Central memory CD8-positive, alpha-beta T cell (primary cell): ENCODE data around the gene HGD.
"Not testable (repeated sequence)": the region's sequence is repeated elsewhere in the genome, so short reads cannot be mapped to it uniquely, and the experiment has no call there.

Experiments
- ATAC-seq: fragments of 150-1000 bp; cut with Tn5 transposase; replicated peaks from 2 replicates; pipeline ENCODE4 v1.10.0; 2022; ENCODE audit warnings: mild to moderate bottlenecking, moderate FRiP score, moderate number of reproducible peaks; ENCODE audit not compliant: poor library complexity, severe bottlenecking; ENCODE audit errors: extremely low read depth
- DNase-seq, 2 donors: peaks; one replicate each; pipeline ENCODE4 v3.0.0; 2021; ENCODE audit warnings: low spot score in 2 of 2
- H3K27ac Mint-ChIP-seq: one replicate; pipeline ENCODE4 v1.8.0; 2022; ENCODE audit warnings: low read depth, mild to moderate bottlenecking, moderate library complexity, mixed read lengths
- H3K27me3 Mint-ChIP-seq: one replicate; pipeline ENCODE4 v1.8.0; 2022; ENCODE audit warnings: mixed read lengths
- H3K36me3 Mint-ChIP-seq: one replicate; pipeline ENCODE4 v1.8.0; 2022; ENCODE audit warnings: mild to moderate bottlenecking, moderate library complexity, mixed read lengths; ENCODE audit not compliant: insufficient read depth
- H3K4me1 Mint-ChIP-seq: one replicate; pipeline ENCODE4 v1.8.0; 2022; ENCODE audit warnings: mixed read lengths
- H3K4me3 Mint-ChIP-seq: one replicate; pipeline ENCODE4 v1.8.0; 2022; ENCODE audit warnings: mild to moderate bottlenecking, moderate library complexity, mixed read lengths
- H3K9me3 Mint-ChIP-seq: one replicate; pipeline ENCODE4 v1.8.0; 2022; ENCODE audit warnings: mixed read lengths

Gene HGD, protein sequence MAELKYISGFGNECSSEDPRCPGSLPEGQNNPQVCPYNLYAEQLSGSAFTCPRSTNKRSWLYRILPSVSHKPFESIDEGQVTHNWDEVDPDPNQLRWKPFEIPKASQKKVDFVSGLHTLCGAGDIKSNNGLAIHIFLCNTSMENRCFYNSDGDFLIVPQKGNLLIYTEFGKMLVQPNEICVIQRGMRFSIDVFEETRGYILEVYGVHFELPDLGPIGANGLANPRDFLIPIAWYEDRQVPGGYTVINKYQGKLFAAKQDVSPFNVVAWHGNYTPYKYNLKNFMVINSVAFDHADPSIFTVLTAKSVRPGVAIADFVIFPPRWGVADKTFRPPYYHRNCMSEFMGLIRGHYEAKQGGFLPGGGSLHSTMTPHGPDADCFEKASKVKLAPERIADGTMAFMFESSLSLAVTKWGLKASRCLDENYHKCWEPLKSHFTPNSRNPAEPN

DNA sequence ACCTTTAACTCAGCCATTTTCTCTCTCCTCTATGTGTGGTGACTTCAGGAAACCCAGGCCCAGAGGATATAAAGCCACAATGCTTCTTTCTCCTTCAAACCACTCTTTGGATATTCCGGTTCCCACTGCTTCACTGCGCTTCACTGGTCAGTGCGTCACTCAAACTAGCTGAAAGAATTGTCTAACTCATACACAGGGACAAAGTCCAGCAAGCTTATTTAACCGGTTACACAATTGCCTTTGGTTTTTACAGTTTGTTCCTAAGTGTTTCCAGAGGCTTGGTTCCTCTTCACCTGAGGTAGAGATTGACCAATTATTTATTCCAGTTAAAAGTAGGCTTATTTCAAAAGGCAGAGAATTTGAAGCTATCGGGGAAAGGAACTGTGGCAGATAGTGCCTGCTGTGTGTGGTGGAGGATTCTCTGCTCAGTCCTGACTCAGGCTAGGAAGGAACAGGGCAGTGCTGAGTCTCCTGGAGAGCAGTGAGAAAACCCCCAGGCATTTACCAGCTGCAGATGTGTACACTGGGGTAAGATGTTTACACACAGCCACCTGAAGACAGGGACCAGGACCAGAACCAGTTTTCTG is at the start of gene HGD:
Gene HGD, minus strand, starts transcription at position 145 of the 587 bp plus-strand sequence. Its CDS starts 128 bp downstream, at position 17.
- peaks cover 5% of the 10 kb centered on the region for H3K4me1 Mint-ChIP-seq
- no peaks in the 10 kb centered on the region for H3K9me3 Mint-ChIP-seq
- peaks cover 25% of the 10 kb centered on the region for H3K27me3 Mint-ChIP-seq
- H3K4me3 Mint-ChIP-seq, result no peak within 1 kb of the TSS
- peaks cover 3% of the 10 kb centered on the region for H3K36me3 Mint-ChIP-seq
- ATAC-seq (no peak), DNase-seq (no peak)
- H3K27ac Mint-ChIP-seq, result no peak within 1 kb of the TSS

DNA sequence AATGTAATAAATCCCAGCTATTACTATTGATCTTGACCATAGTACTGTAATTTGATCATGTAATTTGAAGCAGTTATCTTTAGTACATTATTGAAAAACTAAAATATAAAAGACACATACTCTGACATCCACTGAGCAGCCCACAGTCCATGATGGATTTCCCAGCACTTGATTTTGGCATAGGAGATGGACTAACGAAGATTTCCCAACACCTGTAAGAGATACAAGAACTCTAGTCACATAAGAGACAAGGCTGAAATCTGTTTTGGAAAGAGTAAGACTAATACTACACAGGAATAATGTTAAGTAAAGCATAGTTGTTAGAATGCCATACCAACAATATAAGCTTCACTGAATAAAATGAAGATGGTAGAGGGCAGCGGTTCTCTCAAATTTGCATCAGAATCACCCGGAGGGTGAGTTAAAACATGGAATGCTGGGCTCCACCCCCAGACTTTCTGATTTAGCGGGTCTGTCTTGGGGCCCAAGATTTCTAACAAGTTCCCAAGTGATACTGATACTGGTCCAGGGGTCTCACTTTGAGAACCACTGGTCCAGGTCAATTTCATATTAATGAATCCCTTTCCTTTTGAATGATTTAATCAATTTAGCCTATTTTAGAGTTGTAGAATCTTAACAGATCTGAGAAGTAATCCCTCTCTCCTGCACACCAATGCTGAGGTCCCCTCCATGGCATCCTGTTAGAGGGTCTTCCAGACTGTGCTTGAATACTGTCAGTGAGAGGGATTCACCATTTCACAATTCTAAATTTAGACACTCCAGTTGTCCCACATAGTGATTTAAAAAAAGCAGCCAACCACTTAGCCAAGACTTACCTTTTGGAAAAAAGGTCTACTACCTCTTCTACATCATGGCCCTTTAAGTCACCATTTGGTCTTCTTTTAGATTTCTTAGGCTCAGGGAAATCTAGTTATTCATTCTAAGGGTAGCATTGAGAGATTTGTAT is 48.8 kb upstream of the HGD start:
- DNase-seq (no peak), ATAC-seq (no peak)
- Mint-ChIP-seq H3K27ac (no peak overlapping the region), H3K4me3 (no peak overlapping the region), H3K27me3 (no peaks in the 10 kb centered on the region), H3K4me1 (peaks cover 6% of the 10 kb centered on the region), H3K36me3 (peaks cover 7% of the 10 kb centered on the region), H3K9me3 (no peaks in the 10 kb centered on the region)

DNA sequence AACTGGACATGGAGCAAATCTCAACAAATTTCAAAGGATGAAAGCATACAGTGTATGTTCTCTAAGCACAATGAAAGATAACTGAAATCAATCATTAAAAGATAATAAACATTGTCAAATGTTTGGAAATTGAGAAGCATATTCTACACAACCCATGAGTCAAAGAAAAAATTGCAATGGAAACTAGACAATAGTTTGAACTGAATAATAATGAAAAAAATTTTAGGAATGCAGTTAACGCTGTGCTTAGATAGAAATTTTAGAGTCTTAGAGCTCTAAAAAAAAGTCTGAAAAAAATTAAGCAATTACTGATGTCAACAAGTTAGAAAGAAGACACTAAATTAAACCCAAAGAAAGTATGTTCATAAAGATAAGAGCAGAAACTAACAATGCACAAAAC is 44.8 kb upstream of the HGD start:
- Mint-ChIP-seq H3K4me3 (no peak overlapping the region), H3K27ac (no peak overlapping the region), H3K27me3 (no peaks in the 10 kb centered on the region), H3K4me1 (peaks cover 6% of the 10 kb centered on the region), H3K36me3 (peaks cover 5% of the 10 kb centered on the region), H3K9me3 (no peaks in the 10 kb centered on the region)
- ATAC-seq (no peak), DNase-seq (no peak)

DNA sequence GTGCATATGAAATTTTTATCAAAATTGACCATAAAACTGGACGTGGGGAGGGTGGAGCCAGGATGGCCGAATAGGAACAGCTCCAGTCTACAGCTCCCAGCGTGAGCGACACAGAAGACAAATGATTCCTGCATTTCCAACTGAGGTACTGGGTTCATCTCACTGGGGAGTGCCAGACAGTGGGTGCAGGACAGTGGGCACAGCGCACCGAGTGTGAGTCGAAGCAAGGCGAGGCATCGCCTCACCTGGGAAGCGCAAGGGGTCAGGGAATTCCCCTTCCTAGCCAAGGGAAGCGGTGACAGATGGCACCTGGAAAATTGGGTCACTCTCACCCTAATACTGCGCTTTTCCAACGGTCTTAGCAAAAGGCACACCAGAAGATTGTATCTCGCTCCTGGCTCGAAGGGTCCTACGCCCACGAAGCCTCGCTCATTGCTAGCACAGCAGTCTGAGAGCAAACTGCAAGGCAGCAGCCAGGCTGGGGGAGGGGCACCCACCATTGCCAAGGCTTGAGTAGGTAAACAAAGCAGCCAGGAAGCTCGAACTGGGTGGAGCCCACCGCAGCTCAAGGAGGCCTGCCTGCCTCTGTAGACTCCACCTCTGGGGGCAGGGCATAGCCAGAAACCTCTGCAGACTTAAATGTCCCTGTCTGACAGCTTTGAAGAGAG is 37.3 kb upstream of the HGD start:
- not testable (repeated sequence) for H3K27me3 Mint-ChIP-seq, H3K36me3 Mint-ChIP-seq, H3K9me3 Mint-ChIP-seq
- ATAC-seq, result peak; percentile 80
- peak overlapping the region; percentile 88 for H3K27ac Mint-ChIP-seq
- peak overlapping the region; percentile 72 for H3K4me3 Mint-ChIP-seq
- peaks cover 30% of the 10 kb centered on the region for H3K4me1 Mint-ChIP-seq
- peak; percentile 49 to 69 for DNase-seq

DNA sequence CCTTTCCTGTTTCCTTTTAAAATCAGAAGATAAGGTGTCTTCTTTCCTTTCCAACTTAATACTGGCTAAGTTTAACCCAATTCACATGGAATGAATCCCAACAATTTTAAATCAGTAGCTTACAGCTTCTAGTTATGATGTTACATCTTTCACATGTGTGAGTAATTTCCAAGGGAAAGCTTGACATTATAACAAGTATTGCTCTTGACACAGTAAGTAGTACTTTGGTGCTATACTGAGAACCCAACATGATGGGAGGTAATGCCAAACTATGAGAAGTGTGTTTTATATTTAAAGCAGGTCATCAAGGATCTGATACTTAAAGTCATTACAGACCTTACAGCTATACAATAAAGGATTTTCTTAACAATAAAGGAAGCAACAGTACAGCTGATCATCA is 31.2 kb upstream of the HGD start:
- H3K36me3 Mint-ChIP-seq, result no peaks in the 10 kb centered on the region
- H3K9me3 Mint-ChIP-seq, result no peaks in the 10 kb centered on the region
- H3K4me3 Mint-ChIP-seq, result no peak overlapping the region
- DNase-seq (no peak), ATAC-seq (no peak)
- H3K4me1 Mint-ChIP-seq, result peaks cover 10% of the 10 kb centered on the region
- no peaks in the 10 kb centered on the region for H3K27me3 Mint-ChIP-seq
- no peak overlapping the region for H3K27ac Mint-ChIP-seq

DNA sequence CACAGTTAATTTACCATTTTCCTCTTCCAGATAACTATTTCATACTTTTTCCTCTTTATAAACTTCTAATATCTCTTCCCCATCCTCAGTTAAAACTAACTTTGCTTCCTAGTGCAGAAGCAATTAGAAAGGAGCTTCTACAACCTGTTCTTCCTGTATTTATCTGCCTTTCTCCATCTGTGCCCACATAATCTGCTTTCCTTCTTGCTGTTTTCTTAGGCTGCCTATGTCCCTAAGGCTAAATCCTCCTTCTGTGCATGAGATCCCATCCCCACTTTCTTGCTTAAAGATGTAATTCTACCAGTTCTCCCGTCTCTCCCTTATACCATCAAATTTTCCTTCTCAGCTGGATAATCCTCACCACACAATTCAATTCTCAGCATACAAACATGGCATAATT is 28.3 kb upstream of the HGD start:
- H3K4me3 Mint-ChIP-seq, result no peak overlapping the region
- H3K4me1 Mint-ChIP-seq, result peaks cover 5% of the 10 kb centered on the region
- no peaks in the 10 kb centered on the region for H3K27me3 Mint-ChIP-seq
- H3K36me3 Mint-ChIP-seq, result peaks cover 4% of the 10 kb centered on the region
- DNase-seq, result no peak
- no peak overlapping the region for H3K27ac Mint-ChIP-seq
- ATAC-seq, result no peak
- H3K9me3 Mint-ChIP-seq, result no peaks in the 10 kb centered on the region

DNA sequence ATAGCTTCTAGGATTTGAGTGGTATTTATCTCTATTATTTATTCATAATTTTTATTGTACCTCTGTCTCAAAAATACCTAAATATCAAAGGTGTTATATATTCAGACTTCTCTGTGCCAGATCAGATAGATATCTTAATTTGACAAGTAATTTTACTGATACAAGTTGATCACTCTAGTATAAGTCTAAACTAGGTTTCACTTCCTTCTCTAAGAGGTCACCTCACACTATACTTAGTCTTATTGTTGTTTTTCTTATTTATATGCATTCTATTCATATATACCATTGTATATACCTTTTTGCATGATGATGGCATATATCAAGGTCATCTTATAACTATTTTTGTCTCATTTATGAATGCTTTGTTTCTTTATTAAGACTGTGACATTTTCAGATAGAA is 26.4 kb upstream of the HGD start:
- Mint-ChIP-seq H3K36me3 (peaks cover 11% of the 10 kb centered on the region), H3K4me1 (no peaks in the 10 kb centered on the region), H3K27me3 (no peaks in the 10 kb centered on the region), H3K27ac (no peak overlapping the region), H3K9me3 (no peaks in the 10 kb centered on the region), H3K4me3 (no peak overlapping the region)
- DNase-seq, result no peak
- no peak for ATAC-seq

DNA sequence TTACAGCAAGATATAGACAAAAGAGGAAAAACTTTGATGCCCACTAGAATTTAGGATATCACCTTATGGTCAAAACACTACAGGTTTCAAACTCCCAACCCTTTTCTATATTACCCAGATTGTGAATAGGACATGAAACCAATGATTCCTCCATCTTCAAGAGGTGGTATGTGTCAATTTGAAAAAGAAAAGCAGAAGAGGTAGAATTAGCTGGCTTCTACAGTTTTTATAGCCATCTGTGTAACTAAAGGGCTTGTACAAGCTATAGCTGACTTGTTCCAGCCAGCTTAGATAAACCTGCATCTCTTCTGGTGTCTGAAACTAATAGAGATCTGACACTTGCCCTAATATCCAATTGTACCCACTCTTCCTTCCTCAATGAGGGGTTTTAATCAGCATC is 24.9 kb upstream of the HGD start:
- ATAC-seq (no peak), DNase-seq (no peak)
- Mint-ChIP-seq H3K27ac (no peak overlapping the region), H3K9me3 (no peaks in the 10 kb centered on the region), H3K36me3 (peaks cover 12% of the 10 kb centered on the region), H3K27me3 (no peaks in the 10 kb centered on the region), H3K4me1 (no peaks in the 10 kb centered on the region), H3K4me3 (no peak overlapping the region)

DNA sequence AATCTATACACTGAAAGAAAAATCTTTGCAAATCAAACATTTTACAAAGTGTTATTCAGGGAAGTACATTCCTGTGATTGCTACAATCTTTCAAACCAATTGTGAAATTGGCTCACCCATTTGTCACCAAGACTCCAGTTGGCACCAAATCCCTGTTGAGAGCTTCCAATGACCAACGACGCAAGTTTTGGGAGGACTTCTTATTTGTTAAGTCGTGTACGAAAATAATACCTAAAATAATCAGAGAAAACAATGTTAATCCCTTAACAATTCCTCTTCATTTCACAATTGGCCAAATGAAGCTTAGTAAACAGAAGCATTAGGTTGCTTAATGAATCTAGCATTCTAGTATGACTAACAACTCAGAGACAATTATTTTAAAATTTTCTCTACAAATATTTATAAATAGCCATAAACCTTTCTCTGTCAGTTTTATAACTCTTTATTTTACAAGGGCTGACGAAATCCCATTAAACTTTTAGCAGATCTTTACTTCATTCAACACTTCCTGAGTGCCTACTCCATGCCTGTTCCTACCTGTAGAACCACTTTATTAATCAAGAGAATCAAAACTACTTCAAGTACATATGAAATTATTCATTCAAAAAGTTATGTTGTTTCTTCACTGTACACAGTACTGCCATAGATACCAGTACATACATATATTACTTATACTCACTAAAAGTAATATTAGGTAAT is 24.0 kb upstream of the HGD start:
- H3K27ac Mint-ChIP-seq, result no peak overlapping the region
- no peaks in the 10 kb centered on the region for H3K4me1 Mint-ChIP-seq
- no peak for DNase-seq
- no peaks in the 10 kb centered on the region for H3K9me3 Mint-ChIP-seq
- H3K36me3 Mint-ChIP-seq, result peaks cover 12% of the 10 kb centered on the region
- no peak overlapping the region for H3K4me3 Mint-ChIP-seq
- H3K27me3 Mint-ChIP-seq, result no peaks in the 10 kb centered on the region
- ATAC-seq, result no peak

DNA sequence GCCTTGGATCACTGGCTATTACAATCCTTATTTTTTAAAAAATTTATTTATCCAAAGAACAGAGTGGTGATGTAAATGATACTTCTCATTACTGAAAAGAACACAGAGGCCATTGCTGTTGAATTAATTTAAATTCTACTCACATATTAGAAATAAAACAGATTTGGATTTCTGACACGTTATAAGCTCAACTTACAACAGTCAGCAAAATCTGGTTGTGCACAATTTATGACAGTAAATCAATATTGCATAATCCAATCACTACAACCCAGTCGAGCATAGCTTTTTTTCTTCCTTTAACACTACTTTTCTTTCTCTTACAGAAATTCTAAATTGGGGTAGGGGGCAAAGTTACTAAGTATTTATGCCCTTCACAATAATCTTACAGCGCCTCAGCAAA is 17.3 kb upstream of the HGD start:
- H3K36me3 Mint-ChIP-seq, result peaks cover 12% of the 10 kb centered on the region
- H3K27me3 Mint-ChIP-seq, result no peaks in the 10 kb centered on the region
- no peaks in the 10 kb centered on the region for H3K4me1 Mint-ChIP-seq
- H3K9me3 Mint-ChIP-seq, result no peaks in the 10 kb centered on the region
- no peak overlapping the region for H3K27ac Mint-ChIP-seq
- H3K4me3 Mint-ChIP-seq, result no peak overlapping the region
- ATAC-seq, result no peak
- DNase-seq, result no peak

DNA sequence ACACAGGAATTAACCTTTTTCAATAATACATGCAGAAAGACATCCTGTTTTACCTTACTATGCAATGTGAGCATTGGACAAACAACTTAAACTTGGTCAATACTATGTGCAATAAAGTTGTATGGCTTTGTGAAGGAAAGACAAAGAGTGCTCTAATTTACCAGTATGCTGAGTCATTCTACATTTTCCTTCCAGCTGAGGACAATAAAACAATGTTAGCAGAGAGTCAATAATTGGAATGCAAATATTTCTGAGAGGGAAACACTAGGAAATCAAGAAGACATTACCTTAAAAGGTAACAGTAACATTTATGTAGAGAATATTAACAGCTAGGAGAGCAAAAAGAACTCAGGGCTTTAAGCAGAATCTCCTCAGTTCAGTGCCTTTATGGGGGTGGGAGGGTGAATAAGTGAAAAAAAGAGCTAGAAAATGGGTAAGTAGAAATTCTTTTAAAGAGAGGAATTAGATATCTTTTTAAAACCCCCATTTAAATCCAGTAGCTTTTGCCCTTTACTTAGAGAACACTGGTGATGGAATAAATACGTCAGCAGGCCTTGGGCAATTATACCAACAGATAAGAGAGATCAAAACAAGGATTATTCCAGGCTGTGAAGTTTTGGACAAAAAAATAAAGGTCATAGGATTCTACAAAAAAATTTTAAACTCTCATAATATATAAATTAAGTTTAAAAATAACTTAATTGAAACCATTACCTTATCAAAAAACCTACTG is 11.6 kb upstream of the HGD start:
- no peaks in the 10 kb centered on the region for H3K4me1 Mint-ChIP-seq

More for the DNA sequence above, 11.6 kb upstream of the HGD start:
- Mint-ChIP-seq H3K27ac (no peak overlapping the region), H3K36me3 (peaks cover 8% of the 10 kb centered on the region), H3K9me3 (no peaks in the 10 kb centered on the region), H3K27me3 (no peaks in the 10 kb centered on the region), H3K4me3 (no peak overlapping the region)
- no peak for DNase-seq
- ATAC-seq, result no peak
